K562 (cell line): ENCODE measurements around the gene CCDC9. TPM values are rescaled to one million over a fixed set of nuclear protein-coding genes. Genes with fewer than 3 reads are reported as not detected.
A peak's percentile ranks its signal among the peaks of the same experiment; 100 is the strongest.

Experiments
- CBFA2T3 ChIP-seq: fragments of 450-650 bp; IDR thresholded peaks from 2 replicates; pipeline ENCODE4 v1.6.1; 2017
- CBX2 ChIP-seq: fragments of 200-600 bp; sonication (generic); IDR thresholded peaks from one replicate; pipeline ENCODE4 v1.6.1; 2012; ENCODE audit warnings: mild to moderate bottlenecking, low read length, inconsistent platforms; ENCODE audit not compliant: insufficient read depth, poor library complexity, severe bottlenecking
- CTCF ChIP-seq, 3 experiments: IDR thresholded peaks in 2 of 3; conservative IDR thresholded peaks in 1 of 3; 2 replicates each; pipeline ENCODE4 v1.5.1; 2011 to 2012; ENCODE audit warnings: low read length in 3 of 3, mild to moderate bottlenecking in 3 of 3, control low read depth in 2 of 3, improper control_type of control experiment in 1 of 3, inconsistent platforms in 1 of 3, low read depth in 1 of 3, mixed read lengths in 1 of 3, moderate library complexity in 1 of 3; ENCODE audit not compliant: insufficient read depth in 2 of 3
- ETS2 ChIP-seq: IDR thresholded peaks from 2 replicates; pipeline ENCODE4 v1.6.1; 2016; ENCODE audit warnings: borderline replicate concordance, missing genetic modification characterization, mild to moderate bottlenecking, moderate library complexity, missing compliant biosample characterization; ENCODE audit not compliant: poor library complexity, severe bottlenecking
- GTF2A2 ChIP-seq: IDR thresholded peaks from 2 replicates; pipeline ENCODE4 v1.6.1; 2016; ENCODE audit warnings: mild to moderate bottlenecking, missing genetic modification characterization, missing compliant biosample characterization
- HDAC1 ChIP-seq, 2 experiments: fragments of 450-650 bp; IDR thresholded peaks; 2 replicates each; pipeline ENCODE4 v1.6.1; 2016 to 2017; ENCODE audit warnings: inconsistent platforms in 1 of 2, mild to moderate bottlenecking in 1 of 2, moderate library complexity in 1 of 2
- MEIS2 ChIP-seq: fragments of 450-650 bp; IDR thresholded peaks from 2 replicates; pipeline ENCODE4 v1.6.1; 2014; ENCODE audit warnings: mild to moderate bottlenecking; ENCODE audit not compliant: partially characterized antibody
- NFATC3 ChIP-seq: fragments of 450-650 bp; IDR thresholded peaks from 2 replicates; pipeline ENCODE4 v1.6.1; 2017; ENCODE audit warnings: mild to moderate bottlenecking
- NONO ChIP-seq, 2 experiments: fragments of 200-400 bp in 1 of 2; fragments of 450-650 bp in 1 of 2; formaldehyde crosslinking in 1 of 2; IDR thresholded peaks; 2 replicates each; pipeline ENCODE4 v1.6.1; 2017; ENCODE audit warnings: low read depth in 2 of 2, mild to moderate bottlenecking in 2 of 2, moderate library complexity in 2 of 2, low read length in 1 of 2
- NR4A1 ChIP-seq, 2 experiments: fragments of 250-450 bp in 1 of 2; fragments of 450-650 bp in 1 of 2; sonication (Bioruptor Pico) in 1 of 2; IDR thresholded peaks; 2 replicates each; pipeline versions ENCODE4 v1.4.0 to v1.6.1; 2016 to 2020; ENCODE audit warnings: mild to moderate bottlenecking in 2 of 2, missing compliant biosample characterization in 1 of 2, missing genetic modification characterization in 1 of 2, moderate library complexity in 1 of 2
- RBM14 ChIP-seq: fragments of 200-400 bp; formaldehyde crosslinking; IDR thresholded peaks from 2 replicates; pipeline ENCODE4 v1.6.1; 2018; ENCODE audit warnings: low read depth, mild to moderate bottlenecking, low read length, moderate library complexity, borderline replicate concordance; ENCODE audit not compliant: insufficient read depth
- SP1 ChIP-seq: sonication (generic); formaldehyde crosslinking; IDR thresholded peaks from 2 replicates; pipeline ENCODE4 v1.8.1; 2022; ENCODE audit warnings: mild to moderate bottlenecking, missing genetic modification reagents
- ZNF57 ChIP-seq: fragments of 450-650 bp; formaldehyde crosslinking; IDR thresholded peaks from 2 replicates; pipeline ENCODE4 v1.4.0; 2020; ENCODE audit warnings: mild to moderate bottlenecking, moderate library complexity
- ZNF583 ChIP-seq: fragments of 250-450 bp; sonication (Bioruptor Pico); IDR thresholded peaks from 2 replicates; pipeline ENCODE4 v1.4.0; 2020
- ZNF785 ChIP-seq: fragments of 250-450 bp; sonication (Bioruptor Pico); IDR thresholded peaks from 2 replicates; pipeline ENCODE4 v1.4.0; 2020; ENCODE audit warnings: mild to moderate bottlenecking
- polyA plus RNA-seq, 8 experiments: library from polyadenylated mRNA; depleted of rRNA in 4 of 8; stranded (reverse) in 5 of 8; unstranded in 3 of 8; fragments of >200 nt; fragmentation: Nextera tagmentation in 2 of 8; fragmentation: Illumina TruSeq in 1 of 8; extraction: Ambion mirVana in 2 of 8; extraction: Trizol in 1 of 8; gene quantifications; 2 replicates each; pipeline versions ENCODE4 v1.2.1 to v1.2.3, GENCODE V29; 2011 to 2014; ENCODE audit warnings: inconsistent platforms in 1 of 8, missing spikeins in 1 of 8
- total RNA-seq, 7 experiments: library from RNA; depleted of rRNA in 6 of 7; stranded (reverse); fragments of >200 nt in 6 of 7; fragmentation: Illumina TruSeq in 2 of 7; extraction: Trizol in 2 of 7; gene quantifications; 2 replicates each; pipeline versions ENCODE4 v1.2.1 to v1.2.3, GENCODE V29; 2011 to 2021; ENCODE audit warnings: low replicate concordance in 1 of 7
- TF ChIP-seq, protein P1 (sequence below): sonication (generic); formaldehyde crosslinking; IDR thresholded peaks from 2 replicates; pipeline ENCODE4 v1.5.0; 2020; ENCODE audit warnings: missing genetic modification reagents
- TF ChIP-seq, protein P2 (sequence below): fragments of 450-650 bp; IDR thresholded peaks from 2 replicates; pipeline ENCODE4 v1.7.1; 2018; ENCODE audit warnings: mild to moderate bottlenecking, low read depth; ENCODE audit not compliant: partially characterized antibody
- TF ChIP-seq, protein P3 (sequence below): sonication (generic); formaldehyde crosslinking; IDR thresholded peaks from 2 replicates; pipeline ENCODE4 v1.9.0; 2022; ENCODE audit warnings: mild to moderate bottlenecking, missing genetic modification reagents

The CCDC9 gene
- total and polyA plus RNA-seq, 9 of the 15 experiments (the other 6 are each of a cell fraction or from before 2014, with no cell fraction given): 0.23 to 38.6 (median 8.4) TPM

- TF ChIP-seq, protein P1, sequence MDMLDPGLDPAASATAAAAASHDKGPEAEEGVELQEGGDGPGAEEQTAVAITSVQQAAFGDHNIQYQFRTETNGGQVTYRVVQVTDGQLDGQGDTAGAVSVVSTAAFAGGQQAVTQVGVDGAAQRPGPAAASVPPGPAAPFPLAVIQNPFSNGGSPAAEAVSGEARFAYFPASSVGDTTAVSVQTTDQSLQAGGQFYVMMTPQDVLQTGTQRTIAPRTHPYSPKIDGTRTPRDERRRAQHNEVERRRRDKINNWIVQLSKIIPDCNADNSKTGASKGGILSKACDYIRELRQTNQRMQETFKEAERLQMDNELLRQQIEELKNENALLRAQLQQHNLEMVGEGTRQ (CRISPR knock-in tag): no peak
- TF ChIP-seq NFATC3: no peak
- TF ChIP-seq ZNF583: no peak
- no peak for TF ChIP-seq CBFA2T3
- TF ChIP-seq GTF2A2 (tag): no peak
- TF ChIP-seq, protein P2, sequence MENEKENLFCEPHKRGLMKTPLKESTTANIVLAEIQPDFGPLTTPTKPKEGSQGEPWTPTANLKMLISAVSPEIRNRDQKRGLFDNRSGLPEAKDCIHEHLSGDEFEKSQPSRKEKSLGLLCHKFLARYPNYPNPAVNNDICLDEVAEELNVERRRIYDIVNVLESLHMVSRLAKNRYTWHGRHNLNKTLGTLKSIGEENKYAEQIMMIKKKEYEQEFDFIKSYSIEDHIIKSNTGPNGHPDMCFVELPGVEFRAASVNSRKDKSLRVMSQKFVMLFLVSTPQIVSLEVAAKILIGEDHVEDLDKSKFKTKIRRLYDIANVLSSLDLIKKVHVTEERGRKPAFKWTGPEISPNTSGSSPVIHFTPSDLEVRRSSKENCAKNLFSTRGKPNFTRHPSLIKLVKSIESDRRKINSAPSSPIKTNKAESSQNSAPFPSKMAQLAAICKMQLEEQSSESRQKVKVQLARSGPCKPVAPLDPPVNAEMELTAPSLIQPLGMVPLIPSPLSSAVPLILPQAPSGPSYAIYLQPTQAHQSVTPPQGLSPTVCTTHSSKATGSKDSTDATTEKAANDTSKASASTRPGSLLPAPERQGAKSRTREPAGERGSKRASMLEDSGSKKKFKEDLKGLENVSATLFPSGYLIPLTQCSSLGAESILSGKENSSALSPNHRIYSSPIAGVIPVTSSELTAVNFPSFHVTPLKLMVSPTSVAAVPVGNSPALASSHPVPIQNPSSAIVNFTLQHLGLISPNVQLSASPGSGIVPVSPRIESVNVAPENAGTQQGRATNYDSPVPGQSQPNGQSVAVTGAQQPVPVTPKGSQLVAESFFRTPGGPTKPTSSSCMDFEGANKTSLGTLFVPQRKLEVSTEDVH: peak; percentile 30
- no peak for TF ChIP-seq MEIS2
- TF ChIP-seq ZNF57 (CRISPR knock-in tag): no peak
- no peak for TF ChIP-seq NR4A1 (CRISPR knock-in tag; IDR thresholded peaks at IDR 0.05)
- peak; percentile 71 for TF ChIP-seq NR4A1 (tag; IDR thresholded peaks at IDR 0.05)
- no peak for TF ChIP-seq NONO (IDR thresholded peaks at IDR 0.05; ENCODE audit: low read depth in 2 of 2, low read length in 1 of 2)
- no peak for TF ChIP-seq CBX2
- TF ChIP-seq, protein P3, sequence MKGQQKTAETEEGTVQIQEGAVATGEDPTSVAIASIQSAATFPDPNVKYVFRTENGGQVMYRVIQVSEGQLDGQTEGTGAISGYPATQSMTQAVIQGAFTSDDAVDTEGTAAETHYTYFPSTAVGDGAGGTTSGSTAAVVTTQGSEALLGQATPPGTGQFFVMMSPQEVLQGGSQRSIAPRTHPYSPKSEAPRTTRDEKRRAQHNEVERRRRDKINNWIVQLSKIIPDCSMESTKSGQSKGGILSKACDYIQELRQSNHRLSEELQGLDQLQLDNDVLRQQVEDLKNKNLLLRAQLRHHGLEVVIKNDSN: no peak
- TF ChIP-seq CTCF (IDR thresholded peaks at IDR 0.05 in 2 of 3, conservative IDR thresholded peaks at IDR 0.05 in 1 of 3; ENCODE audit: insufficient read depth in 2 of 3, low read depth in 1 of 3, low read length in 3 of 3): no peak
- 0 out of 4 replicates have a peak, but pooled peaks of 1 of the 2 experiments have one; percentile 66 for TF ChIP-seq HDAC1 (IDR thresholded peaks at IDR 0.05)
- no peak for TF ChIP-seq ETS2 (tag)
- no peak for TF ChIP-seq RBM14
- TF ChIP-seq SP1 (CRISPR knock-in tag): peak; percentile 83
- TF ChIP-seq ZNF785 (CRISPR knock-in tag): no peak
These were observed 15.1 kb upstream of the CCDC9 start (continued) for GRCh38 chr19:47240996-47241918.
